OCI-LY7 (cell line): Measurements from ENCODE around the gene NHLRC2. TPM values are rescaled to one million over a fixed set of nuclear protein-coding genes. Genes with fewer than 3 reads are reported as not detected.

Experiments used
- BruUV-seq: library from RNA; stranded (reverse); fragments of 400-500 nt; replicated peaks from 2 replicates; lab custom pipeline; 2021; lab: Mats Ljungman, UMichigan
- CTCF ChIA-PET: fragments of 300-600 bp; sonication (Branson Sonifier 250); formaldehyde crosslinking; loops from one replicate; lab custom pipeline; 2022; ENCODE audit warnings: antibody characterized with exemption; ENCODE audit not compliant: unreplicated experiment; lab: Charles Lee
- POLR2A ChIA-PET: fragments of 300-600 bp; sonication (Branson Sonifier 250); formaldehyde crosslinking; loops from one replicate; lab custom pipeline; 2022; ENCODE audit warnings: antibody characterized with exemption; lab: Charles Lee
- DNase-seq: peaks from one replicate; pipeline ENCODE4 v3.0.0-alpha.2; 2015; ENCODE audit warnings: low spot score
- H2AFZ ChIP-seq: fragments of 200-600 bp; sonication (generic), shearing (Covaris generic); 2 replicates; pipeline ENCODE4 v1.6.1; 2014; ENCODE audit warnings: mild to moderate bottlenecking, antibody characterized with exemption, low read length, moderate library complexity
- H3K27ac ChIP-seq: fragments of 200-600 bp; sonication (generic); 2 replicates; pipeline ENCODE4 v1.5.1; 2014; ENCODE audit warnings: mixed run types, low read depth, mild to moderate bottlenecking, moderate library complexity, low read length, inconsistent platforms; ENCODE audit not compliant: poor library complexity, severe bottlenecking
- H3K36me3 ChIP-seq: fragments of 200-600 bp; sonication (generic); 2 replicates; pipeline ENCODE4 v1.6.1; 2014; ENCODE audit warnings: mild to moderate bottlenecking, antibody characterized with exemption, low read length, moderate library complexity, mixed read lengths; ENCODE audit not compliant: insufficient read depth
- H3K4me1 ChIP-seq: fragments of 200-600 bp; sonication (generic); 2 replicates; pipeline ENCODE4 v1.5.1; 2014; ENCODE audit warnings: mild to moderate bottlenecking, low read length; ENCODE audit not compliant: insufficient read depth, poor library complexity, severe bottlenecking
- H3K4me2 ChIP-seq: fragments of 200-600 bp; sonication (generic); 2 replicates; pipeline ENCODE4 v1.6.1; 2014; ENCODE audit warnings: mild to moderate bottlenecking, low read length
- H3K4me3 ChIP-seq: fragments of 200-600 bp; sonication (generic); 2 replicates; pipeline ENCODE4 v1.5.1; 2014; ENCODE audit warnings: mild to moderate bottlenecking, low read depth, low read length; ENCODE audit not compliant: poor library complexity, severe bottlenecking
- H3K79me2 ChIP-seq: fragments of 200-600 bp; sonication (generic); 2 replicates; pipeline ENCODE4 v1.6.1; 2016; ENCODE audit warnings: low read depth, mild to moderate bottlenecking, low read length, moderate library complexity, mixed read lengths; ENCODE audit not compliant: insufficient read depth
- H3K9me2 ChIP-seq: fragments of 200-600 bp; sonication (generic); 2 replicates; pipeline ENCODE4 v1.6.1; 2016; ENCODE audit warnings: mild to moderate bottlenecking, low read length, mixed read lengths; ENCODE audit not compliant: insufficient read depth
- H3K9me3 ChIP-seq: fragments of 200-600 bp; sonication (generic); 2 replicates; pipeline ENCODE4 v1.6.1; 2014; ENCODE audit warnings: mild to moderate bottlenecking, mixed run types, low read length, mixed read lengths
- H4K20me1 ChIP-seq: fragments of 200-600 bp; sonication (generic); 2 replicates; pipeline ENCODE4 v1.6.1; 2014; ENCODE audit warnings: mild to moderate bottlenecking, antibody characterized with exemption, low read length, moderate library complexity, mixed read lengths; ENCODE audit not compliant: insufficient read depth
- EZH2phosphoT487 ChIP-seq: fragments of 200-600 bp; sonication (generic); IDR thresholded peaks from 2 replicates; pipeline ENCODE4 v1.6.1; 2018; ENCODE audit warnings: low read depth, borderline replicate concordance, mild to moderate bottlenecking, mixed run types, antibody characterized with exemption, low read length, moderate library complexity, mixed read lengths
- intact Hi-C: fragments of 100-400 bp; cut with micrococcal nuclease; formaldehyde crosslinking; loops from one replicate; pipeline ENCODE4 v1.10.0; 2022; ENCODE audit not compliant: unreplicated experiment
- total RNA-seq, 2 experiments: library from RNA; depleted of rRNA in 1 of 2; stranded (reverse); fragments of >200 nt in 1 of 2; shearing (Covaris generic) in 1 of 2; gene quantifications; 2 replicates each; pipeline ENCODE4 v1.2.3, GENCODE V29; 2014 to 2022
- TF ChIP-seq, protein P1 (sequence below): fragments of 200-600 bp; sonication (generic); conservative IDR thresholded peaks from 2 replicates; pipeline ENCODE4 v1.5.1; 2014; ENCODE audit warnings: mild to moderate bottlenecking, antibody characterized with exemption, low read length, moderate library complexity, mixed read lengths

The NHLRC2 gene
- total RNA-seq, 2 experiments from 2014 or later, result 28.6 to 44.5 TPM

DNA sequence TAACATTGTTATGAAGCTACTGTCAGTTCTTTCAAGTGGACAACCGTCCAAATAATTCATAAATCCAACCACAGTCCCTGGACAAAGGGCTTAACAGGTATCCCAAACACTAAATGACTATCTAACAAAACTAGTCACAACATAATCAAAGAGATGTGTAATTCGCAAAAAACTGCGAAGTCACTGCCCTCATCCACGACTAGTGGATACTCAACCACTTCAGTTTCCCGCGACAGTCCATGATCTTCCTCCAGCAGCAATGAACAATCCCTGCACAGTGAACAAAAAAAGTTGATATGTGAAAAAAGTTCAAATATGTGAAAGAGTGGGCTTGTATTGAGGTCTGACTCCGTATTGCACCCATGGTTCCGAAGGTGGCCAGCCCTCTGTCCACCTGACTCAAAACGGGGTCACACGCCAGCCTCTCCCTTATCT is 866 bp upstream of the NHLRC2 start:
- Histone ChIP-seq H4K20me1 (0 out of 2 replicates have a peak, but pooled peaks cover 22% of the 10 kb centered on the region), H3K4me3 (peak overlapping the region; percentile 98), H3K4me2 (peak overlapping the region; percentile 98), H2AFZ (peak overlapping the region; percentile 98), H3K27ac (peak overlapping the region; percentile 76), H3K4me1 (peaks cover 66% of the 10 kb centered on the region), H3K9me2 (no peaks in the 10 kb centered on the region), H3K36me3 (peaks cover 21% of the 10 kb centered on the region), H3K9me3 (no peaks in the 10 kb centered on the region), H3K79me2 (peaks cover 81% of the 10 kb centered on the region)
- ChIA-PET CTCF (no interaction called here), POLR2A (interaction anchor here (0.6 to 1.0 kb wide), 3 partner anchors 8 to 206 kb away, joined by 3 to 4 read pairs (median 3); no protein-coding TSS in a partner anchor)
- DNase-seq, result no peak
- no peak for TF ChIP-seq EZH2phosphoT487
- TF ChIP-seq, protein P1, sequence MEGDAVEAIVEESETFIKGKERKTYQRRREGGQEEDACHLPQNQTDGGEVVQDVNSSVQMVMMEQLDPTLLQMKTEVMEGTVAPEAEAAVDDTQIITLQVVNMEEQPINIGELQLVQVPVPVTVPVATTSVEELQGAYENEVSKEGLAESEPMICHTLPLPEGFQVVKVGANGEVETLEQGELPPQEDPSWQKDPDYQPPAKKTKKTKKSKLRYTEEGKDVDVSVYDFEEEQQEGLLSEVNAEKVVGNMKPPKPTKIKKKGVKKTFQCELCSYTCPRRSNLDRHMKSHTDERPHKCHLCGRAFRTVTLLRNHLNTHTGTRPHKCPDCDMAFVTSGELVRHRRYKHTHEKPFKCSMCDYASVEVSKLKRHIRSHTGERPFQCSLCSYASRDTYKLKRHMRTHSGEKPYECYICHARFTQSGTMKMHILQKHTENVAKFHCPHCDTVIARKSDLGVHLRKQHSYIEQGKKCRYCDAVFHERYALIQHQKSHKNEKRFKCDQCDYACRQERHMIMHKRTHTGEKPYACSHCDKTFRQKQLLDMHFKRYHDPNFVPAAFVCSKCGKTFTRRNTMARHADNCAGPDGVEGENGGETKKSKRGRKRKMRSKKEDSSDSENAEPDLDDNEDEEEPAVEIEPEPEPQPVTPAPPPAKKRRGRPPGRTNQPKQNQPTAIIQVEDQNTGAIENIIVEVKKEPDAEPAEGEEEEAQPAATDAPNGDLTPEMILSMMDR, result no peak
- intact Hi-C loops, result loop anchor here (2.0 to 10.0 kb wide), 4 partner anchors 107 to 671 kb away; no protein-coding TSS in a partner anchor
- no TSS peak for BruUV-seq

DNA sequence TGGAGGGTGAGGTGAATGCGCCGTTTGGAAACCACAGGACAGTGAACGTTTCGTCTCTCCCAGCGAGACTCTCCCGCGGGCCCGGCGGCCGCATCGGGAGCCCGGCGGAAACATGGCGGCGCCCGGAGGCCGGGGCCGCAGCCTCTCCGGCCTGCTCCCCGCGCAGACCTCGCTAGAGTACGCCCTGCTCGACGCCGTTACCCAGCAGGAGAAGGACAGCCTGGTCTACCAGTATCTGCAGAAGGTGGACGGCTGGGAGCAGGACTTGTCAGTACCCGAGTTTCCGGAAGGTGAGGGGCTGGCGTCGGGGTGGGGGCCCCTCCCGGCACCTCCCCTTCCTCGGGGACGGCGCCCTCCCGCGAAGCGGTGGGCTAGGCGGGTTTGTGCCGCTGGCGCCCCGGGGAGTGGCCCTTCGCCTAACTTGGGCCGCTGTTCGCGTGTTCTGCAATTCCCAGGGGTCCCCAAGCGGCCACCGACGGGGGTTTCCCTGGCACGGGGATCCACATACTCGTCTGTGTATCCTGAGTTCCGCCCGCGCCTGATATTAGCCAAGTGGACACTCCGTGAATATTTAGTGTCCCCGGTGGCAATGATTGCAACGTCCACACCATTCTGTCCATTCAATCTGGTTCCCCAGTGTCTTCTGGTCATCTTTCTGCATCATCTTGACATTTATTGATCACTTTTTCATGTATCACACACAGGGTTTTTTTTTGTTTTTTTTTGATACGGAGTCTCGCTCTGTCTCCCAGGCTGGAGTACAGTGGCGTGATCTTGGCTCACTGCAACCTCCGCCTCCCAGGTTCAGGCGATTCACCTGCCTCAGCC is 514 bp downstream of the NHLRC2 start:
- H3K36me3 ChIP-seq, result peaks cover 24% of the 10 kb centered on the region
- no peak for TF ChIP-seq EZH2phosphoT487
- TF ChIP-seq, protein P1, result peak; percentile 37; the same call in 1 of the 2 replicates
- peak overlapping the region; percentile 98 for H2AFZ ChIP-seq
- peak overlapping the region; percentile 98 for H3K4me3 ChIP-seq
- ChIA-PET CTCF (no interaction called here), POLR2A (no interaction called here)
- peak overlapping the region; percentile 98 for H3K4me2 ChIP-seq
- 0 out of 2 replicates have a peak, but pooled peaks cover 24% of the 10 kb centered on the region for H4K20me1 ChIP-seq
- intact Hi-C loops, result loop anchor here (2.0 to 10.0 kb wide), 7 partner anchors 106 to 670 kb away; partner anchors contain the start of gene CCDC186
- no peaks in the 10 kb centered on the region for H3K9me3 ChIP-seq
- H3K4me1 ChIP-seq, result peaks cover 65% of the 10 kb centered on the region
- no peaks in the 10 kb centered on the region for H3K9me2 ChIP-seq
- peaks cover 93% of the 10 kb centered on the region for H3K79me2 ChIP-seq
- peak; percentile 67 for DNase-seq
- BruUV-seq, result no TSS peak
- peak overlapping the region; percentile 76 for H3K27ac ChIP-seq
